Measurements from ENCODE around the gene HYAL1.
"Not testable (repeated sequence)": the region's sequence is repeated elsewhere in the genome, so short reads cannot be mapped to it uniquely, and the experiment has no call there.

Gene HYAL1

GRCh38 chr3:50318615-50319014 lies 15.2 kb upstream of the HYAL1 start:
- TF ChIP-seq ZNF274 (IDR thresholded peaks at IDR 0.05; ENCODE audit: low read depth, low read length), result no peak
- H3K4me3 ChIP-seq (ENCODE audit: low read length), result no peak overlapping the region

GRCh38 chr3:50318163-50318562 lies 14.8 kb upstream of the HYAL1 start:
- TF ChIP-seq ZNF274 (IDR thresholded peaks at IDR 0.05; ENCODE audit: low read depth, low read length), result no peak

GRCh38 chr3:50317300-50317699 lies 13.9 kb upstream of the HYAL1 start:
- no peak overlapping the region for H3K4me3 ChIP-seq (ENCODE audit: low read length)
- TF ChIP-seq ZNF274 (IDR thresholded peaks at IDR 0.05; ENCODE audit: low read depth, low read length), result no peak

More at GRCh38 chr3:50318163-50318562, 14.8 kb upstream of the HYAL1 start:
- H3K4me3 ChIP-seq (ENCODE audit: low read length), result no peak overlapping the region

- no peak for TF ChIP-seq ZNF274 (IDR thresholded peaks at IDR 0.05; ENCODE audit: low read depth, low read length)
- no peak overlapping the region for H3K4me3 ChIP-seq (ENCODE audit: low read length)
These were observed 13.4 kb upstream of the HYAL1 start for GRCh38 chr3:50316657-50317242.

GRCh38 chr3:50314816-50315215 lies 11.4 kb upstream of the HYAL1 start:
- no peak for TF ChIP-seq ZNF274 (IDR thresholded peaks at IDR 0.05; ENCODE audit: low read depth, low read length)
- no peak overlapping the region for H3K4me3 ChIP-seq (ENCODE audit: low read length)

- no peak for TF ChIP-seq ZNF274 (IDR thresholded peaks at IDR 0.05; ENCODE audit: low read depth, low read length)
- H3K4me3 ChIP-seq (ENCODE audit: low read length), result no peak overlapping the region
These were observed 11.0 kb upstream of the HYAL1 start for GRCh38 chr3:50314342-50314741.

- H3K4me3 ChIP-seq (ENCODE audit: low read length), result not testable (repeated sequence)
These were observed 8.7 kb upstream of the HYAL1 start for GRCh38 chr3:50312041-50312440.

- no peak overlapping the region for H3K4me3 ChIP-seq (ENCODE audit: low read length)
- TF ChIP-seq ZNF274 (IDR thresholded peaks at IDR 0.05; ENCODE audit: low read depth, low read length), result no peak
These were observed 1.2 kb upstream of the HYAL1 start for GRCh38 chr3:50304601-50305000.

- TF ChIP-seq ZNF274 (IDR thresholded peaks at IDR 0.05; ENCODE audit: low read depth, low read length), result no peak
- no peak overlapping the region for H3K4me3 ChIP-seq (ENCODE audit: low read length)
These were observed 1.0 kb downstream of the HYAL1 start for GRCh38 chr3:50302095-50303012.

- TF ChIP-seq ZNF274 (IDR thresholded peaks at IDR 0.05; ENCODE audit: low read depth, low read length), result no peak
- no peak overlapping the region for H3K4me3 ChIP-seq (ENCODE audit: low read length)
These were observed 2.6 kb downstream of the HYAL1 start for GRCh38 chr3:50300681-50301254.

- peak overlapping the region; percentile 53; the same call in 1 of the 2 replicates for H3K4me3 ChIP-seq (ENCODE audit: low read length)
- no peak for TF ChIP-seq ZNF274 (IDR thresholded peaks at IDR 0.05; ENCODE audit: low read depth, low read length)
These were observed 3.3 kb downstream of the HYAL1 start for GRCh38 chr3:50299929-50300680.

- no peak for TF ChIP-seq ZNF274 (IDR thresholded peaks at IDR 0.05; ENCODE audit: low read depth, low read length)
- H3K4me3 ChIP-seq (ENCODE audit: low read length), result peak overlapping the region; percentile 53; the same call in 1 of the 2 replicates
These were observed 3.8 kb downstream of the HYAL1 start for GRCh38 chr3:50299638-50299928.

GRCh38 chr3:50298836-50299637 lies 4.3 kb downstream of the HYAL1 start, which contains the start of the genes HYAL3 and NAA80:
HYAL3 (minus strand) TSS chr3:50299405; CDS start chr3:50295602, 3,803 bp downstream.
NAA80 (minus strand) TSS chr3:50299405; CDS start chr3:50297463, 1,942 bp downstream.
- H3K4me3 ChIP-seq (ENCODE audit: low read length), result peak within 1 kb of the TSS; percentile 69
- TF ChIP-seq ZNF274 (IDR thresholded peaks at IDR 0.05; ENCODE audit: low read depth, low read length), result no peak

Measured in GM08714 (cell line).